HG03103 (cell line): ENCODE measurements around the gene CTSL.
"Not testable (repeated sequence)": the region's sequence is repeated elsewhere in the genome, so short reads cannot be mapped to it uniquely, and the experiment has no call there.

ENCODE experiments used
- ATAC-seq: cut with Tn5 transposase; IDR thresholded peaks from one replicate; pipeline ENCODE4 v1.9.1; 2021; ENCODE audit warnings: low read depth; ENCODE audit not compliant: unreplicated experiment

CTSL gene

DNA sequence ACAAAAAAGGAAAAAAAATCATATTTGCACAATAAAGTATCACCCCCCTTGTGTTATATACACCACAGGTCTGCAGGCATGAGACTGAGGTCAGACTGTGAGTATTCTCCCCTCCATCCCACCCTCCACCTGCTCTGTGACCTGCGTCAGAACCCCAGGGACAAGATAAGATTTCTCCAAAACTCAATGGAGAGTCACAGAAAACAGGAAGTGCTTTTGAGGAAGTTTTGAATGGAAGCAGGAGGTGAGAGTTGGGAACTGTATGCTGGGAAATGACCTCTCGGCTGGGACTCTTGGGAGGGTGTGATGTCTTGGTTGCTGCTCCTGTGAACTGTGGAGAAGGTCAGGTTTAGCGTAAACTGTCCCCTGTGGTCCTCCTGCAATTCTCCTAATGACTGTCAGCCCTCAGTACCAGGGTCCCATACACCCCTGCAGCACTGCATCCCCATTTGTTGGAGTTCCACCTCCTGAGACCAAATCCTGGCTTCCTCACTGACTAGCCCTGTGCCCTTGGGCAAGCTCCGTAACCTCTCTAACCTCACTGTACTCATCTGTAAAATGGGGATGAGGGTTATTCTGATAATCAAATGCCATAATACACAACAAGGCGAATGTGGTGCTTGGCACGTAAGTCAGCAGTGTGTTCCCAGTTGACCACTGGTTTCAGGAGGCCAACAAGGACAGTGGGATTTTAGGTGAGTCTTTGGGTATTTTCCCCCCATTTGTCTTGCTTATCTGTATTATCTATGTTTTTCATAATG lies 6.9 kb upstream of the CTSL start:
- no peak for ATAC-seq

DNA sequence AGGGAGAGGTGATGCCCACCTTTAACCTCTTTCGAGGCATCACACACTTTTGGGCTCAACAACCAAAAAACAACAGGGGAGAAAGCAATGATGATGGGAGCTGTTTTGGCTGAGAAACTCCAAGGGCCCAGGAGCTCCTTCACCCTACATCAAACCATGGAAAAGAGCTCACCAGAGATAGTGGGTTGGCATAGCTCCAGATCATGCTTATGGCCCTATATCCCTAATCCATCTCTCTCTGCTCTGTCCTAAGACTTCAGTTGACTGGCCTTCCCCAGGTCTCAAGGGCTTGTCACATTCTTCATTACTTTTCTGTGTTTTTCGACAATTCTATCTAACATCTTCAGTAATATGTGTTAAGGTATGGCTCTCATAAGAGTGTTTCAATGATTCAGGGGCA lies 5.7 kb upstream of the CTSL start:
- ATAC-seq = no peak

DNA sequence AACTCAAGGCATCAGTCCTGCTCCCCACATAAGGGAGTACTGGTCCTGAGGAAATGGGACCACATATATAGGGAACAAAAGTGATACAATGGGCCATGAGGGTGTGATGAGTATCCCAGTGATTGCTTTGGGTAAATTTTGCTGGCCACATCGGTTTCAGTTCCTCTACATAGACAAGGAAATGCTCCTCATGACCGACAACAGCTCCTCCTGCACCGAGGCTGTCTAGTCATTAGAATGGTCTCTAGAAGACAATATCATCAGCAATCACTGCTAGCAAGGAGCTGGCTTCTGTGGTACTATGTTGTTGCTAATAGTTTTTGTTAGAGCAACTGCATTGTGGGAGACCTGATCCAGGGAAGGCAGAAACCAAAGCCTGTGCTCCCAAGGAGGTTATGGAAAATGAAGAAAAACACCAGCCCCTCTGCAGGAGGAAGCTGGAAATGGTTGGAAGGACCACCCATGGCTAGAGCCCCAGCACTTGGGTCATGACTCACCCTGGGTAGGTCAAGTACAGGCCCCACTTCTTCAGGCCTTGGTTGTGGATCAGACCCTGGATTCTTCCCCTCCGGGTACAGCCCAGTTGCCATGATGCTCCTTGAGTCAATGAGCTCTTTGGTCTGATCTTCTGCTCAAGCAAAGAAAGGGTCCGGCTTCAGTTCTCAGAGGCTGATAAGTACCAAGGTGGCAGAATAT lies 3.4 kb upstream of the CTSL start:
- no peak for ATAC-seq

DNA sequence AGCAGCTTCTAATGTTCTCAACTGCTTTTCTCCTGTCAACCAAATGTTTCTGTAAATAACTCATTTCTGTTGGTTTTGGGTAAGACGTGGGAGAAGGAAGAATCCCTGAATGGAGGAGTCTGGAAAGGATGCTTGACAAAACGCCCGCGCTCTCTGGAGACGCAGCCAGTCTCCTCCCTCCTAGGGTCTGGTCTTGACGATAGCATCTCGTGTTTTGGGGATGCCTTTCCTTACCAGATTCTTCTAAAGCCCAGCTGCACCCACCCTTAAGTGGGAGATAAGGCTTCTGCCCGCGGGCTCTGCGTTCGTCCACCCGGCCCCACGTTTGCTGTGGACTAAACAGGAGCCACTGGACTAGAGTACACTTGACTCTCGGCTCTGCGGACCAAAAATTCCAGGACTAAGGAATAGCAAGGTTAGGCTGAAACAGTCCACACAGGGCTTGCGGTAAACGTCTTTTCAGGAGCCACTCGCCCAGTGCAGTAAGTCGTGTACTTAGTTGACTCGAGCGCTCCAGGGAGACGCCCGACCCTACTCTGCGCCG lies 491 bp upstream of the CTSL start:
- ATAC-seq = no peak

DNA sequence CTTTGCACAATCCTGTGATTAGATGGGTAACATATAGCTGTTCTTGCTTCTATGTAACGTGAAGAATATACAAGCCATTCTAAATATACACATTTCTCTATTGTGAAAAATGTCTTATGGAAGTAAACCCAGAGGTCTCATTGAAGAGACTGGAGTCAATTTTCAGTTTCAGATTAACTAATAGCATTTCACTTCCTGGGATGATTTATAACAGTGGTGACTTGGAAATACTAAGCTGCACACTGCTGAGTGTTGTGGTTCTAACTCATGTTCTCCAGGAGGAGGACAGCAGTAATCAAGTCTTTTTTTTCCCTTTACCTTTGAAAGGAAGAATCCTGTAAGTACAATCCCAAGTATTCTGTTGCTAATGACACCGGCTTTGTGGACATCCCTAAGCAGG lies 3.3 kb downstream of the CTSL start:
- no peak for ATAC-seq

DNA sequence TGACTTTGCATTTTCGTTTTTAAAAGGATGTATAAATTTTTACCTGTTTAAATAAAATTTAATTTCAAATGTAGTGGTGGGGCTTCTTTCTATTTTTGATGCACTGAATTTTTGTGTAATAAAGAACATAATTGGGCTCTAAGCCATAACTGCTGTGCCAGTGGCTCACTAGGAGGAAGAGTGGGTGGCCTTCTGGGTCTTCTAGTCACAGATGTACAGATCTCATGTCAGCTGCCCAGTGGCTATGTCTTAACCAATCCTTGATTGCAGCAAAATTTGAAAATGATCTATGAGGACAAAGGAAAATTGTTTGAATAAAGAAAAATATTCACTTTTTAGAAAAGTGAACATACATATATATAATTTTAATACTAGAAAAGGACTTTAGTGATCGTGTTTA lies 5.4 kb downstream of the CTSL start:
- no peak for ATAC-seq

DNA sequence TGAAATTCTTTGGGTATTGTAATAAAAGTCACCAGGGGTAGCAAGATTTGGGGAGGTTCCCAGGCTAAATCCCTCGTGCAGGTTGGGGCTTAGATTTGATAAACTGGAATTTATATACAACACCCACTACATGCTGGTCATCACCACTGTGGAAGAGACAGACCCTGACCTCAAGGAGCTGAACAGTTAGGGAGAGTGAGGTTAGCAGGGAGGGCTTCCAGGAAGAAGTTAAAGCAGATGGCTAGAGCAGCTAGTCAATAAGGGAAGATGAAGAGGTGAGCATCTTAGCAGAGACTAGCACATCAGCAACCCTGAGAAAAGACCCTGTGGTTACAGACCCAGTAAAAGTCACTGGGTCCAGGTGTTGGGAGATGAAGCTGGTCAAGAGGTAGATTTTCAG lies 6.4 kb downstream of the CTSL start:
- ATAC-seq = no peak

DNA sequence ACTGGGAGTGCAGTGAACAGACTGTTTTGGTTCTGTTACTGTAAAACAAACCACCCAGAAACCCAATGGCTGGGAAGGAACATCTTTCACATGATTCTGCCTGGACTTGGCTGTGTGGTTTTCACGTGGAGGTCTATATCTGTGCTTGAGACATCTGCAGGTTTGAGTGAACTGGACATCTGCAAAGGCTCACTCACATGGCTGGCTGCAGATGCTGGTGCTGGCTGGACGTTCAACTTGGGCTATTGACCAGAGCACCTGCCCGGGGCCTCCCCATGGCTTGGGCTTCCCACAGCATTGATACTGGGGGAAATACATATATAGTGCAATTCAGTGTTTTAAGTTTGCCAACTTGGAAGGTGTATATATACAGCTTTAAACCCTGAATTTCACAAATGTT lies 6.8 kb downstream of the CTSL start:
- ATAC-seq = no peak

DNA sequence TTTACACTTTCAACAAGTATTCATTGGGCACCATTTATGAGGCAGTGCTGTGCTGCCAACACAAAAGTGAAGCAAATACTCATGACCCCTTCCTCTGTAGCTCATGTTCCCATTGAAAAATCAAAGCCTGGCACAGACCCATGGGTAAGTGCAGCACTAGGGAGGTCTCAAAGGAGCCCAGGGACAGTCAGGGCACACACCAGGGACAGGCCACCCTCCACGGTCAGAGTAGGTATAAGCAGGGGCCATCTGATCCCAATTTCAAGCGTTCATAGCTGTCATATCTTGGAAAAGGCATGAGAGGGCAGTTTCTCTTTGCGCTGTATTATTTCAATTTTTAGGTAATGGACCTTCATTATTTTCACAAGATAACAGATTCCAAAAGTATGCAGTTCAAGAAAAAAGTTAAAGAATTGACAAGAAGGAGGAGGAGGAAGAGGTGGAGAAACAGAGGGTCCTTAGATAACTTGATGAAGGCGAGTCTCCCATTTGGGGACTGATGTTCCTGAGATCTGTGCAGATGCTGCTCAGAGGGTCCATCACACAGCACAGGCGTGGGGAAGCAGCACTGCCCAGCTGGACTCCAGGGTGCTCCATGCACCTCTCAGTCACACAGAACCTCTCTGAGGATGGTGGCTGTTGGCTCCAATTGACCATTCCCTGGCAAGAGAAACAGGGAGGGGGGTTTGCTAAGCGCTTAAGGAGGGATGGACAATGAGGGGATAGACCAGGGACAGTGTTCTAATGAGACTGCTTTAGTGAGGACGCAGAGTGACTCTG lies 7.5 kb downstream of the CTSL start:
- no peak for ATAC-seq

DNA sequence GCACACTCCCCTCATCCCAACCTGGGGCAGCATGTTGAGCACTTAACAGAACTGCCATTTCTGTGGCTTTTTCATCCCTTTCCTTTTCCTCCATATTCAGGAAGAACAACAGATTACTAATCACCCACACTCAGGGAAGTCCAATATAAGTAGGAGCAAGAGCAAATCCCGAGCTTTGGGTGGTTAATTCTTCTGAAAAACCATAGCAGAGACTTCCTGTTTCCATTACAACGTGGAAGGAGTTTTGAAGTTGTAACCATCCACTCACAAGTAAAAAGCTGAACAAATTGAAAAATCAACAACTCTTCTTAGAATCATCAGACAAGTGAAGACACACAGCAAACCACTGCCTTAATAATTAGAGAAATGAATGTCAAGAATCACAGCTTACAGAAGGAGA lies 8.2 kb downstream of the CTSL start:
- no peak for ATAC-seq

DNA sequence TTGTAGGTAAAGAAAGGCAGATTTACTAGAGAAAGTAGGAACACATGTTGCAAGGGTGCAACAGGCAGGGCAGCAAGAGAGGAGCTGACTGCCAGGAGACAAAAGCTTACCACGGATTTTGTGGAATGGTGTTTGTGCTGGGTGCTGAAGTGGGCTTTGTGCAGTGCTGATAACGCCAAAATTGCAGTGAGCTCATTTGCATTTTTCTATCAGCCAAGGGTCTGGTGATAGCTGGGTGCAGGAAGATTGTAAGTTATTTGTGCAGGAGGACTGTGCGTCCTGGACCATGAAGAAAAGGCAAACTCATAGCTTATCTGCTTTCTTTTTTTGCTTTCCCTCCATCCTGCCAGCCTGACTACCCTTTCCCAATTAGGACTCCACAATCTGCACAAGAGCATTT lies 13.6 kb downstream of the CTSL start:
- no peak for ATAC-seq

DNA sequence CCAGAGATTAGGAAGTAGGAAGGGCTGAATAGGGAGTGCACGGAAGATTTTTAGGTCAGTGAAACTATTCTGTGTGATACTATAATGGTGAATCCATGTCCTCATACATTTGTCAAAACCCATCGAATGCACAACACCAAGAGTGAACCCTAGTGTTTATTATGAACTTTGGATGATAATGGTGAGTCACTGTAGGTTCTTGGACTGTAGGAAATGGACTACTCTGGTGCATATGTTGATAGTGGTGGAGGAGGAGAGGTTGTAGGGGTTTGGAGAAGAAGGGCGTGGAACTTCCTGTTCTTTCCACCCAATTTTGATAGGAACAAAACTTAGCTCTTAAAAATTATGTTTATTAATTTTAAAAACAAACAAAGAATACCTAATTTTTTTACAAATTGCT lies 14.3 kb downstream of the CTSL start:
- no peak for ATAC-seq

DNA sequence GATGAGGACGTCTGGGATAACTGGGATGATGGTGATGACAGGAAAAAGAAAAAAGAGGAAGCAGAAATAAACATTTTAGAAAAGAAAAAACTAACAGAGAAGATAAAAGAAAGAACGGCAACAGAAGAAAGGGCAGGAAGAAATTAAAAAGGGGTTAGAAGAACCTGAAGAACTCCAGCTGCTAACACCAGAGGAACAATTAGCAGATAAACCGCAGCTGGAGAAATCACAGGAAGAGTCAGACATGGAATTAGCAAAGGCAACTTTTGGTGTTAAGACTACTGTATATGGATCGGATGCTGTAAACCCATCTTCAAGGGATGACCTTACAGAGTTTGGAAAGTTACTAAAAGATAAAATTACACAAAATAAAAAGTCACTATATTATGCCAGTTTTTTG lies 15.4 kb downstream of the CTSL start:
- ATAC-seq = no peak

DNA sequence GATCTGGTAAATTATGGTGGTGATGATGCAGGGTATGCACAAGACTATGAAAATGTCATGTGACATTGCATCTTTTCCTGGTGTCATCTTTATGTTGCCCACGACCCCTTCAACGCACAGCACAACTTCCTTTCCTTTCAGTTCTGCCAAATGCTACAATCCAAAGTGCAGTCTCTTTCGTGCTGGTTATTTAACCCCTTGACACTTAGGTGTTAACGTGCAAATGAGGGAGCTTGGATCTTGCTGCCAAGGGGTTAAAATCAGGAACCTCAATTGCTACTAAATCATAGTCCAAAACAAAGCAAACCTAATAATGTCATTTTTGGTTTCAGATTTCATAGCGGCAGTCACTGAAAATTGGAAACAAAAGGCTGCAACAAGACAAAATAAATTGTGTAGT lies 16.0 kb downstream of the CTSL start:
- no peak for ATAC-seq

DNA sequence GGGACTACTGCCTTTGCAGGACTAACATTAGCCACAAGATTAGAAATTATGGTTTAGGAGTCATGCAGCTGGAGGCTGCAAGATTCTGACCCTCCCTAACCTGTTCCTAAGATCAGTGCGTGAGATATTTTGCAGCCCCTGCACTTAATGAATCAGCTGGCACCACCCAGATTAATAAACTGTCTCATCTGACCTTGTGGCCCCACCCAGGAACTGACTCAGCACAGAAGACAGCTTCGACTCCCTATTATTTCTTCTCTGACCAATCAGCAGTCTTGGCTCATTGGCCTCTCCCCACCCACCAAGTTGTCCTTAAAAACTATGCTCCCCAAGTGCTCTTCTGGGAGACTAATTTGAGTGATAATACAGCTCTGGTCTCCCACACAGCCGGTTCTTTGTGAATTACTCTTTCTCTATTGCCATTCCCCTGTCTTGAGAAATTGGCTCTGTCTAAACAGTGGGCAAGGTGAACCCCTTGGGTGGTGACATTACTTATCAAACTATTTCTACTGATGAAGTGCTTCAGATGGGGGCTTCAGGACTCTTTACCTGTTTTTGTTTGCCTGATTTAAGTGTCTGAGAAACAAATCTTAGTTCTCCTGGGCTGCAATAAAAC lies 17.0 kb downstream of the CTSL start:
- ATAC-seq = no peak

DNA sequence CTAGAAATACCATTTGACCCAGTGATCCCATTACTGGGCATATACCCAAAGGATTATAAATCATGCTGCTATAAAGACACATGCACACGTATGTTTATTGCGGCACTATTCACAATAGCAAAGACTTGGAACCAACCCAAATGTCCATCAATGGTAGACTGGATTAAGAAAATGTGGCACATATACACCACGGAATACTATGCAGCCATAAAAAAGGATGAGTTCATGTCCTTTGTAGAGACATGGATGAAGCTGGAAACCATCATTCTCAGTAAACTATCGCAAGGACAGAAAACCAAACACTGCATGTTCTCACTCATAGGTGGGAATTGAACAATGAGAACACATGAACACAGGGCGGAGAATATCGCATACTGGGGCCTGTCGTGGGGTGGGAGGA lies 18.3 kb downstream of the CTSL start:
- ATAC-seq = not testable (repeated sequence)

DNA sequence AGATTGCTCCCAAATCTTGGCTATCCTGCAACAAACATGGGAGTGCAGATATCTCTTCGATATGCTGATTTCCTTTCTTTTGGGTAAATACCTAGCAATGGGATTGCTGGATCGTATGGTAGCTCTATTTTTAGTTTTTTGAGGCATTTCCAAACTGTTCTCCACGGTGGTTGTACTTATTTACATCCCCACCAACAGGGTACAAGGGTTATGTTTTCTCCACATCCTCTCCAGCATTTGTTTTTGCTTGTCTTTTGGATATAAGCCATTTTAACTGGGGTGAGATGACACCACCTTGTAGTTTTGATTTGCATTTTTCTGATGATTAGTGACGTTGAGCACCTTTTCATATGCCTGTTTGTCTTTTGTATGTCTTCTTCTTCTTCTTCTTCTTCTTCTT lies 20.3 kb downstream of the CTSL start:
- ATAC-seq = no peak

DNA sequence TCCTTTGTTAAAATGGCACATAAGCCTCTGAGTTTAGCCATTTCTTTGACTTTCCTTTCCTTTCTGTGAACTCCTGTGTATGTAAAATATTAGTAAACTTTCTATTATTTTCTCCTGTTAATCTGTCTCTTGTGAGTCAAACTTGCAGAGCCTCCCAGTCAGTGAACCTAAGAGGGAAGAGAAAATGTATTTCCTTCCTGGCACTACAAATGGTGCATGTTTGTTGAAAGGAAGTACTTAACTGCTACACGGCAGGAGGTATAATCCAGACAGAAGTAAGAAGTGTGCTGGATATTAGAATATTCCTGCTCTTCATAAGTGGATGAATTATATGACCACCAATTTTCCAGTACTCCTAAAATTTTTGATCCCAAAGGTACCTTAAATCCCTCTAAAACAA lies 23.0 kb downstream of the CTSL start:
- no peak for ATAC-seq

DNA sequence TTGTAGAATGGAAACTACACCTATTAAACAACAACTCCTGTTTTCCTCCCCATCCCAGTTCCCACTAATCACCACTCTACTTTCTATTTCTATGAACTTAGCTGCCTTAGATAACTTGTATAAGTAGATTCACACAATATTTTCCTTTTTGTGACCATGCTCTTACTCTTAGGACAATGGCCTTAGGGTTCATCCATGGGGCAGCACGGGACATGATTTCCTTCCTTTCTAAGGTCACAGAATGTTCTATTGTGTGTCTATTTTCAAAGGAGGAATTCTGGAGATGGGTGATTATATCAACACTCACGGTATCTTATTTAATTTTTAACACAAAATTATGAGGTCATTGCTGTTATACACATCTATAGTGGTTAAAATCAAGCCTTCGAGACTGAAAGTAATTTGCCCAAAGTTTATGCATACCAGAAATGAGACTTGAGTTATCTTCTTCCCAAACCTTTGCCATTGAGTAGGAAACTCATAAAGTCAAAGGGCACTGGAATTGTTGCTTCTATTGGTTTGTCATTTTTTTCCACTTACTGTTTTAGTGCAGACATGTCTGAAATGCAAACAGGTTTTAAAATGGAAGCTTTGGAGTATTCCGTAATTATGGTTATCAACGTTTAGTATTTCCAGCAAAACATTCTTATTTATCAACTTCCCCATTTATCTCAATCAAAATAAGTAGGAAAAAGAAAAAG lies 23.6 kb downstream of the CTSL start:
- ATAC-seq = no peak

DNA sequence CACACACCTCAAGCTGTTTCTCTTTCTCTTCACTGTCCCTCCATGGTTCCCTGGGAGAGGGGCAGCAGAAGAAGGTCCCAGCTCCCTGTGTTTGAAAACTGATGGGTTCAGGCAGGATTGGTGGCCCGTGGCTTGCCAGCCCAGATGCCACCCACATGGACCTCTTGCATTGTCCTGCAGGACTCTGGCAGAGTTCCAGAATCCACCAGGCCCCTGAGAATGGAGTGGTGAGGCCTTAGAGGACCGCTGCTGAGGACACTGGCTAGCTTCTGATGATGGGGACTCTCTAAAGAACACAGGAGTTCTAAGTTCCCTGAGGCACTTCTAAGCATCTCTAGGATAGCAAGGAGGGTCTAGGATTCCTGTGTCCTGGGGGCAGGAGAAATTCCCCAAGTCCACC lies 24.8 kb downstream of the CTSL start:
- no peak for ATAC-seq
